Vagina (tissue), 2 donors: ENCODE results near the gene CRAMP1. TPM values are rescaled to one million over a fixed set of nuclear protein-coding genes. Genes with fewer than 3 reads are reported as not detected.

Experiments used
- DNase-seq, 2 donors: peaks; one replicate each; pipeline ENCODE4 v3.0.0-alpha.2; 2017; ENCODE audit errors: extremely low spot score in 2 of 2
- H3K27ac ChIP-seq: fragments of 200-600 bp; sonication (generic); one replicate; pipeline ENCODE4 v1.5.1; 2019
- H3K27me3 ChIP-seq: fragments of 200-600 bp; sonication (generic); one replicate; pipeline ENCODE4 v1.5.1; 2019
- H3K36me3 ChIP-seq, 2 donors: fragments of 200-600 bp; sonication (generic); one replicate each; pipeline ENCODE4 v1.5.1; 2017 to 2019
- H3K4me1 ChIP-seq: fragments of 200-600 bp; sonication (generic); one replicate; pipeline ENCODE4 v1.5.1; 2019
- H3K4me3 ChIP-seq, 2 donors: fragments of 200-600 bp; sonication (generic); 1 replicate in 1 of 2; 2 replicates in 1 of 2; pipeline ENCODE4 v1.5.1; 2016 to 2019
- H3K9me3 ChIP-seq: fragments of 200-600 bp; sonication (generic); one replicate; pipeline ENCODE4 v1.5.1; 2019
- POLR2A ChIP-seq, 2 donors: fragments of 450-650 bp; IDR thresholded peaks; one replicate each; pipeline ENCODE4 v1.6.1; 2017; ENCODE audit warnings: antibody characterized with exemption in 2 of 2, mild to moderate bottlenecking in 2 of 2, moderate library complexity in 2 of 2
- POLR2AphosphoS5 ChIP-seq, 2 donors: sonication (generic); formaldehyde crosslinking; IDR thresholded peaks; one replicate each; pipeline ENCODE4 v1.9.0; 2017; ENCODE audit warnings: antibody characterized with exemption in 2 of 2, mild to moderate bottlenecking in 2 of 2, low read depth in 1 of 2; ENCODE audit not compliant: insufficient read depth in 1 of 2
- intact Hi-C: fragments of 100-400 bp; cut with DNase I; formaldehyde crosslinking; loops from one replicate; pipeline ENCODE4 v1.15.1; 2023
- total RNA-seq: library from RNA; depleted of rRNA; stranded (reverse); fragments of >200 nt; gene quantifications from one replicate; pipeline ENCODE4 v1.2.3, GENCODE V29; 2016
- TF ChIP-seq, protein P1 (sequence below), 3 experiments: fragments of 450-650 bp in 2 of 3; fragments of 200-600 bp in 1 of 3; sonication (generic) in 1 of 3; IDR thresholded peaks; one replicate each; pipeline ENCODE4 v1.5.1; 2017 to 2019; ENCODE audit warnings: antibody characterized with exemption in 3 of 3, mild to moderate bottlenecking in 2 of 3, moderate library complexity in 2 of 3

Gene CRAMP1
- total RNA-seq, 1 donor from 2014 or later = 13.8 TPM

DNA sequence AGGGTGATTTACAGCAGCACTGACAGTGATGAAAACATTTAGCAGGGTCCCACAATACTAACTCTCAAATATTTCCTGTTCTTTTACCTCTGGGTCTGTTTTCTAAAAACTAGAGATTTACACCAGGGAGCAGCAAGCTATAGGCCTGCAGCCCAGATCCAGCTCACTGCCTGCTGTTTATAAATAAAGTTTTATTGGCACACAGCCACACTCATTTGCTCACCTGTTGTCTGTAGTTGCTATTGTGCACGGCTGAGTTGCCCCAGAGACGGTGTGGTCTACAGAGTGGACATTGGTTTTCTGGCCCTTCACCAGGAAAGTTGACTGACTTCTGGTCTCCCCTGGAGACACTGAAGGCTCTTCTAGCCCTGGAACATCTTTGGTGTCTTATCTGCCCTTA lies 49.7 kb downstream of the CRAMP1 start:
- DNase-seq = no peak
- H3K9me3 ChIP-seq = no peaks in the 10 kb centered on the region
- H3K36me3 ChIP-seq = peaks cover 0 to 78% of the 10 kb centered on the region in 2 donors
- H3K4me1 ChIP-seq = no peaks in the 10 kb centered on the region
- intact Hi-C loops = no loop called here
- TF ChIP-seq POLR2A (IDR thresholded peaks at IDR 0.05) (no peak), POLR2AphosphoS5 (IDR thresholded peaks at IDR 0.05; ENCODE audit: insufficient read depth in 1 of 2, low read depth in 1 of 2) (no peak)
- TF ChIP-seq, protein P1, sequence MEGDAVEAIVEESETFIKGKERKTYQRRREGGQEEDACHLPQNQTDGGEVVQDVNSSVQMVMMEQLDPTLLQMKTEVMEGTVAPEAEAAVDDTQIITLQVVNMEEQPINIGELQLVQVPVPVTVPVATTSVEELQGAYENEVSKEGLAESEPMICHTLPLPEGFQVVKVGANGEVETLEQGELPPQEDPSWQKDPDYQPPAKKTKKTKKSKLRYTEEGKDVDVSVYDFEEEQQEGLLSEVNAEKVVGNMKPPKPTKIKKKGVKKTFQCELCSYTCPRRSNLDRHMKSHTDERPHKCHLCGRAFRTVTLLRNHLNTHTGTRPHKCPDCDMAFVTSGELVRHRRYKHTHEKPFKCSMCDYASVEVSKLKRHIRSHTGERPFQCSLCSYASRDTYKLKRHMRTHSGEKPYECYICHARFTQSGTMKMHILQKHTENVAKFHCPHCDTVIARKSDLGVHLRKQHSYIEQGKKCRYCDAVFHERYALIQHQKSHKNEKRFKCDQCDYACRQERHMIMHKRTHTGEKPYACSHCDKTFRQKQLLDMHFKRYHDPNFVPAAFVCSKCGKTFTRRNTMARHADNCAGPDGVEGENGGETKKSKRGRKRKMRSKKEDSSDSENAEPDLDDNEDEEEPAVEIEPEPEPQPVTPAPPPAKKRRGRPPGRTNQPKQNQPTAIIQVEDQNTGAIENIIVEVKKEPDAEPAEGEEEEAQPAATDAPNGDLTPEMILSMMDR (IDR thresholded peaks at IDR 0.05) = no peak
- H3K27me3 ChIP-seq = no peaks in the 10 kb centered on the region
- H3K27ac ChIP-seq = no peak overlapping the region
- no peak overlapping the region for H3K4me3 ChIP-seq

DNA sequence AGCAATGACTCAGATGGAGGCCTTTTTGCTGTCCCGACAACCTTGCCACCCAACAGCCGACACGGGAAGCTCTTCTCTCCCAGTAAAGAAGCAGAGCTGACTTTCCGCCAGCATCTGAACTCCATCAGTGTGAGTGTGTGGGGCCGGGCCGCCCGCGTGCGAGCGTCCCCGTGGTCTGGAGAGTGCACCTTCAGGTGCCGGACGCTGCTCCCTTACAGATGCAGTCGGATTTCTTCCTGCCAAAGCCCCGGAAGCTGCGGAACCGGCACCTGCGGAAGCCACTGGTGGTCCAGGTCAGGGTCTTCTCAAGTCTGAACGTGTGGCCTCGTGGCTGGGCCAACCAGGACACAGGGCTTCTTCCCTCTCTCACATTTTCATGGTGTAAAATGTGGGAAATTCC lies 50.4 kb downstream of the CRAMP1 start:
- H3K36me3 ChIP-seq = peaks cover 0 to 77% of the 10 kb centered on the region in 2 donors

DNA sequence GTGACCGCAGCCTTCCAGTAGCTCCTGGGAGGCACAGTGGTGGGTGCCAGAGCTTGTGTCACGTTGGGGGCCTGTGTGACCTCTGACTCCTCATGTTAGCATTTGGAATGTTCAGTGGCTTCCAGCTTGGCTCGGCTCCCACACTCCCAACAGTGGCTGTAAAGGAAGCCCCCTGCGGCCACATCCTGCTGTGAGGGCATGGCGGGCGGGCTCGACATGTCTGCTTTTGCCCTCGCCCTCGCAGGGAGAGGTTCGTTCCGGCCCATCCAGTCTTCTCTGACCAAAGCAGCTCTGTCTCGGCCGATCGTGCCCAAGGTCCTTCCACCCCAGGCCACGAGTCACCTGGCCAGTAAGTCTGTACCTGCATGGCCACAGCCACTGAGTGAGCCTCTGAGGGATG lies 53.7 kb downstream of the CRAMP1 start:
- no peaks in the 10 kb centered on the region for H3K27me3 ChIP-seq
- intact Hi-C loops = no loop called here
- no peaks in the 10 kb centered on the region for H3K4me1 ChIP-seq
- H3K9me3 ChIP-seq = no peaks in the 10 kb centered on the region
- no peak overlapping the region for H3K4me3 ChIP-seq
- no peak for DNase-seq
- TF ChIP-seq POLR2A (IDR thresholded peaks at IDR 0.05) = no peak
- TF ChIP-seq, protein P1 (IDR thresholded peaks at IDR 0.05) = no peak
- TF ChIP-seq POLR2AphosphoS5 (IDR thresholded peaks at IDR 0.05; ENCODE audit: insufficient read depth in 1 of 2, low read depth in 1 of 2) = no peak
- H3K36me3 ChIP-seq = peaks cover 0 to 92% of the 10 kb centered on the region in 2 donors
- no peak overlapping the region for H3K27ac ChIP-seq

More for the DNA sequence above, 50.4 kb downstream of the CRAMP1 start:
- H3K4me3 ChIP-seq = no peak overlapping the region
- DNase-seq = no peak
- no peaks in the 10 kb centered on the region for H3K27me3 ChIP-seq
- intact Hi-C loops = no loop called here
- TF ChIP-seq, protein P1 (IDR thresholded peaks at IDR 0.05) = no peak
- TF ChIP-seq POLR2AphosphoS5 (IDR thresholded peaks at IDR 0.05; ENCODE audit: insufficient read depth in 1 of 2, low read depth in 1 of 2) (no peak), POLR2A (IDR thresholded peaks at IDR 0.05) (no peak)
- no peak overlapping the region for H3K27ac ChIP-seq
- H3K4me1 ChIP-seq = no peaks in the 10 kb centered on the region
- no peaks in the 10 kb centered on the region for H3K9me3 ChIP-seq

DNA sequence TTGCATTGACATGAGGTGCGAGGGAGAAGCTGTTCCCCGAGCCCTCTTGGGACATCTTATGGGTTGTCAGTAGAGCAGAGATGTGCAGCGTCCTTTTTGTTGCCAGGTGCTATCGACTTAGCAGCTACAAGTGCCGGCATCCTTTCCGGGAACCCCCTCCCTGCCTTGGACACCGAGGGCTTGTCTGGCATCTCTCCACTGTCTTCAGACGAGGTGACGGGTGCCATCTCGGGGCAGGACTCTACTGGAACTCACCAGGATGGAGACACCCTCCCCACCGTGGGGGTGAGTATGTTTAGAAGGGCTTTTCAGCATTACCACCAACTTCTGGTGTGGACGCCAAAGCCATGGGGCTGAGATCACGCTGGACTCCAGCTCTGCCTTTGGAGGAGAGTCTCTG lies 54.2 kb downstream of the CRAMP1 start:
- intact Hi-C loops = no loop called here
- no peak overlapping the region for H3K4me3 ChIP-seq
- TF ChIP-seq POLR2A (IDR thresholded peaks at IDR 0.05) (no peak), POLR2AphosphoS5 (IDR thresholded peaks at IDR 0.05; ENCODE audit: insufficient read depth in 1 of 2, low read depth in 1 of 2) (no peak)
- TF ChIP-seq, protein P1 (IDR thresholded peaks at IDR 0.05) = no peak
- H3K27me3 ChIP-seq = no peaks in the 10 kb centered on the region
- H3K4me1 ChIP-seq = no peaks in the 10 kb centered on the region
- DNase-seq = no peak
- H3K36me3 ChIP-seq = peaks cover 0 to 96% of the 10 kb centered on the region in 2 donors
- no peaks in the 10 kb centered on the region for H3K9me3 ChIP-seq
- no peak overlapping the region for H3K27ac ChIP-seq

DNA sequence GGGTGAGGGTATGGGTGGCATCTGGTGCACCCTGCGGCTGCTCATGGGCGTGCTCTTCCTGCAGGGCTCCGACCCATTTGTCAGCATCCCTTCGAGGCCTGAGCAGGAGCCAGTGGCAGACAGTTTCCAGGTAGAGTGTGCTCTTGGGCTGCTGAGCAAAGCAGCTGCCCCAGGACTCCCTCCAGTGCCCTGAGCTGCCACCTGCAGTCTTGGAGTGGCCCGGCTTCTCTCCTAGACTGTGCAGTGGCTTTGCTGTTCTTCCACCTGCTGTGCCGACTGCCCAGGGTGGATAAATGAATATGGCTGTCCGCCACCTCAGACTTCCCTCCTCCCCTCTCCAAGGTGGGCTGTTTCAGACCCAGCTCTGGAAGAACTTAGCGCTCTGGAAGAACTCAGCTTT lies 55.1 kb downstream of the CRAMP1 start:
- Histone ChIP-seq H3K4me1 (no peaks in the 10 kb centered on the region), H3K9me3 (no peaks in the 10 kb centered on the region), H3K4me3 (no peak overlapping the region), H3K27ac (no peak overlapping the region), H3K36me3 (peaks cover 0 to 98% of the 10 kb centered on the region in 2 donors), H3K27me3 (no peaks in the 10 kb centered on the region)
- DNase-seq = no peak
- no peak for TF ChIP-seq POLR2A (IDR thresholded peaks at IDR 0.05)
- no peak for TF ChIP-seq POLR2AphosphoS5 (IDR thresholded peaks at IDR 0.05; ENCODE audit: insufficient read depth in 1 of 2, low read depth in 1 of 2)
- TF ChIP-seq, protein P1 (IDR thresholded peaks at IDR 0.05) = no peak
- intact Hi-C loops = no loop called here
